Breast epithelium (tissue), 3 donors: Measurements from ENCODE around the gene RNU1-1.
"Not testable (repeated sequence)": the region's sequence is repeated elsewhere in the genome, so short reads cannot be mapped to it uniquely, and the experiment has no call there.

ENCODE experiments used
- POLR2A ChIP-seq: fragments of 450-650 bp; IDR thresholded peaks from one replicate; pipeline ENCODE4 v1.6.1; 2016; ENCODE audit warnings: antibody characterized with exemption, mild to moderate bottlenecking, moderate library complexity
- TF ChIP-seq, protein P1 (sequence below), 3 donors: fragments of 450-650 bp; IDR thresholded peaks; one replicate each; pipeline ENCODE4 v1.5.1; 2016 to 2017; ENCODE audit warnings: antibody characterized with exemption in 3 of 3, mild to moderate bottlenecking in 3 of 3, moderate library complexity in 3 of 3

DNA sequence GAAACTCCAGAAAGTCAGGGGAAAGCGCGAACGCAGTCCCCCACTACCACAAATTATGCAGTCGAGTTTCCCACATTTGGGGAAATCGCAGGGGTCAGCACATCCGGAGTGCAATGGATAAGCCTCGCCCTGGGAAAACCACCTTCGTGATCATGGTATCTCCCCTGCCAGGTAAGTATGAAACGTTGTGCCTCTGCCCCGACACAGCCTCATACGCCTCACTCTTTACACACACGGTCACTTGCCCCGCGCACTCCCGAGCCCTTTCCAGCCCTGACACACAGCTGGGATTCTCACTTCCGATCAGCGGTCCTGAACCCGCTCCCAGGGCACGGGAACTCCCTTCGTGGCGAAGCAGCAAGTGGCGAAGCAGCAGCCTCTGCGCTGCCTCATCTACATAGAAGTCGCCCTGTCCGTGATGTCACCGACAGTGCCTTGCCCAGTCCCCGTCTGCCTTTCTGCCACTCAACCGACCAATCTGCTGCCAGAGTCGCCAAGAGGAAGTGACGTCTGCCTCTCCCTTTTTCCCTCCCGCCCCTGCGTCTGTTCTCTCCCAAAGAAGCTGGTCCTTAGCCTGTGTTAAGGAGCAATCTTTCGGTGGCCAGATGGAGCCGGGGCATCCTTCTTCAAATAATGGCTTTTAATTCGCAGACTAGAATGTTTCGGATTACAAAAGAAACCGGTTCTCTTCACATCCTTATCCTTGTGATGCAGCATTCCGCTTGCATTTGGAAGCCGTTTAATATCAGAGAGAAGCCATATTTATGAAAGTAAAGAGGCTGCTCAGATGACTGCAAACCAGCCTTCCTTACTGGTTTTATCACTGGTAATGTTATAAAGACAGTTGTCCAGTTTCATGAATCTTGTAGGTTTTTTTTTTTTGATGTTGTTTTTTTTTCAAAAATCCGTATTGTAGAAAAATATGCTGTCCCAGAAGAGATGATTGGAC is at the start of gene RNU1-1:
- not testable (repeated sequence) for TF ChIP-seq POLR2A
- TF ChIP-seq, protein P1, sequence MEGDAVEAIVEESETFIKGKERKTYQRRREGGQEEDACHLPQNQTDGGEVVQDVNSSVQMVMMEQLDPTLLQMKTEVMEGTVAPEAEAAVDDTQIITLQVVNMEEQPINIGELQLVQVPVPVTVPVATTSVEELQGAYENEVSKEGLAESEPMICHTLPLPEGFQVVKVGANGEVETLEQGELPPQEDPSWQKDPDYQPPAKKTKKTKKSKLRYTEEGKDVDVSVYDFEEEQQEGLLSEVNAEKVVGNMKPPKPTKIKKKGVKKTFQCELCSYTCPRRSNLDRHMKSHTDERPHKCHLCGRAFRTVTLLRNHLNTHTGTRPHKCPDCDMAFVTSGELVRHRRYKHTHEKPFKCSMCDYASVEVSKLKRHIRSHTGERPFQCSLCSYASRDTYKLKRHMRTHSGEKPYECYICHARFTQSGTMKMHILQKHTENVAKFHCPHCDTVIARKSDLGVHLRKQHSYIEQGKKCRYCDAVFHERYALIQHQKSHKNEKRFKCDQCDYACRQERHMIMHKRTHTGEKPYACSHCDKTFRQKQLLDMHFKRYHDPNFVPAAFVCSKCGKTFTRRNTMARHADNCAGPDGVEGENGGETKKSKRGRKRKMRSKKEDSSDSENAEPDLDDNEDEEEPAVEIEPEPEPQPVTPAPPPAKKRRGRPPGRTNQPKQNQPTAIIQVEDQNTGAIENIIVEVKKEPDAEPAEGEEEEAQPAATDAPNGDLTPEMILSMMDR (IDR thresholded peaks at IDR 0.05): not testable (repeated sequence)
